Measurements from ENCODE around the gene RPL4.
"Not testable (repeated sequence)": the region's sequence is repeated elsewhere in the genome, so short reads cannot be mapped to it uniquely, and the experiment has no call there.

Gene RPL4

GRCh38 chr15:66462627-66463026 lies 42.0 kb downstream of the RPL4 start:
- H3K4ac ChIP-seq (ENCODE audit: low read length), result no peak overlapping the region
- no peak overlapping the region for H2BK120ac ChIP-seq (ENCODE audit: low read depth, low read length)
- no peaks in the 10 kb centered on the region for H3K79me1 ChIP-seq (ENCODE audit: low read depth, low read length)
- no peak overlapping the region for H2AFZ ChIP-seq (ENCODE audit: low read length)
- H3K4me1 ChIP-seq (ENCODE audit: control insufficient read depth in 2 of 2, insufficient read depth in 1 of 2, low read depth in 1 of 2, low read length in 2 of 2), result no peaks in the 10 kb centered on the region
- H2BK5ac ChIP-seq (ENCODE audit: low read length), result no peak overlapping the region
- H4K8ac ChIP-seq (ENCODE audit: low read depth, low read length), result no peak overlapping the region
- H2BK12ac ChIP-seq (ENCODE audit: low read length), result no peak overlapping the region
- H3K9ac ChIP-seq (ENCODE audit: low read depth, low read length, poor library complexity), result no peak overlapping the region
- no peak overlapping the region for H2BK15ac ChIP-seq (ENCODE audit: low read length)
- H3K4me2 ChIP-seq (ENCODE audit: insufficient read depth, low read length, poor library complexity, severe bottlenecking), result no peak overlapping the region
- no peak overlapping the region for H3K23ac ChIP-seq (ENCODE audit: low read depth, low read length, poor library complexity)
- no peak overlapping the region for H3K14ac ChIP-seq (ENCODE audit: low read length)
- peaks cover 0 to 25% of the 10 kb centered on the region in 2 donors for H3K36me3 ChIP-seq (replicated peaks in 1 of 2; ENCODE audit: control insufficient read depth in 2 of 2, insufficient read depth in 2 of 2, low read length in 2 of 2)
- no peaks in the 10 kb centered on the region for H3K27me3 ChIP-seq (ENCODE audit: control insufficient read depth in 3 of 3, insufficient read depth in 3 of 3, low read depth in 1 of 3, low read length in 3 of 3)
- DNase-seq (ENCODE audit: low spot score), result no peak
- H3K27ac ChIP-seq (replicated peaks; ENCODE audit: low read length), result no peak overlapping the region
- no CpG with 5 or more reads among the region's 4 CpGs for WGBS, 2 donors (ENCODE audit: extremely low coverage in 2 of 2, insufficient read length in 2 of 2, insufficient replicate concordance in 1 of 2)
- H3K18ac ChIP-seq (ENCODE audit: low read length), result no peak overlapping the region
- peaks cover 0 to 8% of the 10 kb centered on the region in 2 donors for H3K9me3 ChIP-seq (replicated peaks in 1 of 2; ENCODE audit: control insufficient read depth in 2 of 2, insufficient read depth in 1 of 2, low read depth in 1 of 2, low read length in 2 of 2)
- H2AK5ac ChIP-seq (ENCODE audit: low read depth, low read length), result no peak overlapping the region
- H3K4me3 ChIP-seq (ENCODE audit: low read length in 2 of 2), result no peak overlapping the region
- H4K91ac ChIP-seq (ENCODE audit: low read depth, low read length, poor library complexity), result no peak overlapping the region

- Histone ChIP-seq H3K4me2 (ENCODE audit: insufficient read depth, low read length, poor library complexity, severe bottlenecking) (no peak overlapping the region), H3K27me3 (ENCODE audit: control insufficient read depth in 3 of 3, insufficient read depth in 3 of 3, low read depth in 1 of 3, low read length in 3 of 3) (no peaks in the 10 kb centered on the region), H3K14ac (ENCODE audit: low read length) (no peak overlapping the region), H2AK5ac (ENCODE audit: low read depth, low read length) (no peak overlapping the region), H3K9me3 (replicated peaks in 1 of 2; ENCODE audit: control insufficient read depth in 2 of 2, insufficient read depth in 1 of 2, low read depth in 1 of 2, low read length in 2 of 2) (peaks cover 0 to 8% of the 10 kb centered on the region in 2 donors), H2BK5ac (ENCODE audit: low read length) (no peak overlapping the region), H3K18ac (ENCODE audit: low read length) (no peak overlapping the region), H4K8ac (ENCODE audit: low read depth, low read length) (no peak overlapping the region), H2BK15ac (ENCODE audit: low read length) (no peak overlapping the region), H3K4me1 (ENCODE audit: control insufficient read depth in 2 of 2, insufficient read depth in 1 of 2, low read depth in 1 of 2, low read length in 2 of 2) (no peaks in the 10 kb centered on the region), H2AFZ (ENCODE audit: low read length) (no peak overlapping the region), H3K9ac (ENCODE audit: low read depth, low read length, poor library complexity) (no peak overlapping the region), H2BK12ac (ENCODE audit: low read length) (no peak overlapping the region), H2BK120ac (ENCODE audit: low read depth, low read length) (no peak overlapping the region), H3K79me1 (ENCODE audit: low read depth, low read length) (no peaks in the 10 kb centered on the region), H4K91ac (ENCODE audit: low read depth, low read length, poor library complexity) (no peak overlapping the region), H3K23ac (ENCODE audit: low read depth, low read length, poor library complexity) (no peak overlapping the region), H3K27ac (replicated peaks; ENCODE audit: low read length) (no peak overlapping the region), H3K36me3 (replicated peaks in 1 of 2; ENCODE audit: control insufficient read depth in 2 of 2, insufficient read depth in 2 of 2, low read length in 2 of 2) (peaks cover 0 to 23% of the 10 kb centered on the region in 2 donors), H3K4me3 (ENCODE audit: low read length in 2 of 2) (no peak overlapping the region), H3K4ac (ENCODE audit: low read length) (no peak overlapping the region)
- DNase-seq (ENCODE audit: low spot score), result no peak
- WGBS, 2 donors (ENCODE audit: extremely low coverage in 2 of 2, insufficient read length in 2 of 2, insufficient replicate concordance in 1 of 2), result no CpG with 5 or more reads among the region's 2 CpGs
Measured at GRCh38 chr15:66461917-66462316, 42.7 kb downstream of the RPL4 start.

GRCh38 chr15:66461294-66461693 lies 43.4 kb downstream of the RPL4 start:
- not testable (repeated sequence) for H3K27me3 ChIP-seq (ENCODE audit: control insufficient read depth in 3 of 3, insufficient read depth in 3 of 3, low read depth in 1 of 3, low read length in 3 of 3); H3K9me3 ChIP-seq (replicated peaks in 1 of 2; ENCODE audit: control insufficient read depth in 2 of 2, insufficient read depth in 1 of 2, low read depth in 1 of 2, low read length in 2 of 2); H4K91ac ChIP-seq (ENCODE audit: low read depth, low read length, poor library complexity); H2BK15ac ChIP-seq (ENCODE audit: low read length); H3K9ac ChIP-seq (ENCODE audit: low read depth, low read length, poor library complexity); H3K4me2 ChIP-seq (ENCODE audit: insufficient read depth, low read length, poor library complexity, severe bottlenecking); H2BK120ac ChIP-seq (ENCODE audit: low read depth, low read length); DNase-seq (ENCODE audit: low spot score); H3K4ac ChIP-seq (ENCODE audit: low read length); H3K4me3 ChIP-seq (ENCODE audit: low read length in 2 of 2); H4K8ac ChIP-seq (ENCODE audit: low read depth, low read length); H2AFZ ChIP-seq (ENCODE audit: low read length); H2AK5ac ChIP-seq (ENCODE audit: low read depth, low read length); H3K18ac ChIP-seq (ENCODE audit: low read length); H3K79me1 ChIP-seq (ENCODE audit: low read depth, low read length); H3K23ac ChIP-seq (ENCODE audit: low read depth, low read length, poor library complexity); H2BK5ac ChIP-seq (ENCODE audit: low read length); H3K27ac ChIP-seq (replicated peaks; ENCODE audit: low read length); H2BK12ac ChIP-seq (ENCODE audit: low read length); H3K14ac ChIP-seq (ENCODE audit: low read length); H3K4me1 ChIP-seq (ENCODE audit: control insufficient read depth in 2 of 2, insufficient read depth in 1 of 2, low read depth in 1 of 2, low read length in 2 of 2)
- H3K36me3 ChIP-seq (replicated peaks in 1 of 2; ENCODE audit: control insufficient read depth in 2 of 2, insufficient read depth in 2 of 2, low read length in 2 of 2), result peaks cover 0 to 20% of the 10 kb centered on the region in 2 donors
- WGBS, 2 donors (ENCODE audit: extremely low coverage in 2 of 2, insufficient read length in 2 of 2, insufficient replicate concordance in 1 of 2), result no CpG with 5 or more reads among the region's 6 CpGs

- no peak overlapping the region for H3K27ac ChIP-seq (replicated peaks; ENCODE audit: low read length)
- no peaks in the 10 kb centered on the region for H3K4me1 ChIP-seq (ENCODE audit: control insufficient read depth in 2 of 2, insufficient read depth in 1 of 2, low read depth in 1 of 2, low read length in 2 of 2)
- H3K4ac ChIP-seq (ENCODE audit: low read length), result no peak overlapping the region
- H3K79me1 ChIP-seq (ENCODE audit: low read depth, low read length), result no peaks in the 10 kb centered on the region
- no CpG with 5 or more reads among the region's 3 CpGs for WGBS, 2 donors (ENCODE audit: extremely low coverage in 2 of 2, insufficient read length in 2 of 2, insufficient replicate concordance in 1 of 2)
- no peaks in the 10 kb centered on the region for H3K9me3 ChIP-seq (replicated peaks in 1 of 2; ENCODE audit: control insufficient read depth in 2 of 2, insufficient read depth in 1 of 2, low read depth in 1 of 2, low read length in 2 of 2)
- H2BK120ac ChIP-seq (ENCODE audit: low read depth, low read length), result no peak overlapping the region
- H2BK5ac ChIP-seq (ENCODE audit: low read length), result no peak overlapping the region
- peaks cover 2 to 21% of the 10 kb centered on the region in 2 donors for H3K36me3 ChIP-seq (replicated peaks in 1 of 2; ENCODE audit: control insufficient read depth in 2 of 2, insufficient read depth in 2 of 2, low read length in 2 of 2)
- no peak overlapping the region for H4K8ac ChIP-seq (ENCODE audit: low read depth, low read length)
- no peak for DNase-seq (ENCODE audit: low spot score)
- no peak overlapping the region for H2AFZ ChIP-seq (ENCODE audit: low read length)
- no peak overlapping the region for H3K4me2 ChIP-seq (ENCODE audit: insufficient read depth, low read length, poor library complexity, severe bottlenecking)
- H3K9ac ChIP-seq (ENCODE audit: low read depth, low read length, poor library complexity), result no peak overlapping the region
- H3K18ac ChIP-seq (ENCODE audit: low read length), result no peak overlapping the region
- H2BK12ac ChIP-seq (ENCODE audit: low read length), result no peak overlapping the region
- H2BK15ac ChIP-seq (ENCODE audit: low read length), result no peak overlapping the region
- H3K23ac ChIP-seq (ENCODE audit: low read depth, low read length, poor library complexity), result no peak overlapping the region
- no peaks in the 10 kb centered on the region for H3K27me3 ChIP-seq (ENCODE audit: control insufficient read depth in 3 of 3, insufficient read depth in 3 of 3, low read depth in 1 of 3, low read length in 3 of 3)
- no peak overlapping the region for H2AK5ac ChIP-seq (ENCODE audit: low read depth, low read length)
- no peak overlapping the region for H4K91ac ChIP-seq (ENCODE audit: low read depth, low read length, poor library complexity)
- H3K14ac ChIP-seq (ENCODE audit: low read length), result peak overlapping the region; percentile 9
- peak overlapping the region in 1 of 2 donors; percentile 55 for H3K4me3 ChIP-seq (ENCODE audit: low read length in 2 of 2)
Measured at GRCh38 chr15:66459818-66460615, 44.6 kb downstream of the RPL4 start.

Data from neuronal stem cell (in vitro differentiated cells).